ENCODE data around the gene WDR45B.
"Not testable (repeated sequence)": the region's sequence is repeated elsewhere in the genome, so short reads cannot be mapped to it uniquely, and the experiment has no call there.

- TF ChIP-seq CTCF (IDR thresholded peaks at IDR 0.05); POLR2A (IDR thresholded peaks at IDR 0.05; ENCODE audit: low read depth); EP300 (IDR thresholded peaks at IDR 0.05): not testable (repeated sequence)
Measured at GRCh38 chr17:82575581-82576221, 72.5 kb downstream of the WDR45B start.

All from esophagus muscularis mucosa (tissue), 4 donors.